HG03095 (cell line): ENCODE results near the gene TARS3.
A peak's percentile ranks its signal among the peaks of the same experiment; 100 is the strongest.
"Not testable (repeated sequence)": the region's sequence is repeated elsewhere in the genome, so short reads cannot be mapped to it uniquely, and the experiment has no call there.

Experiments used
- ATAC-seq: cut with Tn5 transposase; IDR thresholded peaks from one replicate; pipeline ENCODE4 v1.9.1; 2021; ENCODE audit warnings: moderate library complexity; ENCODE audit not compliant: unreplicated experiment

TARS3 gene

GRCh38 chr15:101657171-101657570 is 67.1 kb downstream of the TARS3 start:
- ATAC-seq, result no peak

- ATAC-seq, result not testable (repeated sequence)
Measured at GRCh38 chr15:101654624-101655337, 69.5 kb downstream of the TARS3 start.

- ATAC-seq, result no peak
Measured at GRCh38 chr15:101654171-101654570, 70.1 kb downstream of the TARS3 start.

DNA sequence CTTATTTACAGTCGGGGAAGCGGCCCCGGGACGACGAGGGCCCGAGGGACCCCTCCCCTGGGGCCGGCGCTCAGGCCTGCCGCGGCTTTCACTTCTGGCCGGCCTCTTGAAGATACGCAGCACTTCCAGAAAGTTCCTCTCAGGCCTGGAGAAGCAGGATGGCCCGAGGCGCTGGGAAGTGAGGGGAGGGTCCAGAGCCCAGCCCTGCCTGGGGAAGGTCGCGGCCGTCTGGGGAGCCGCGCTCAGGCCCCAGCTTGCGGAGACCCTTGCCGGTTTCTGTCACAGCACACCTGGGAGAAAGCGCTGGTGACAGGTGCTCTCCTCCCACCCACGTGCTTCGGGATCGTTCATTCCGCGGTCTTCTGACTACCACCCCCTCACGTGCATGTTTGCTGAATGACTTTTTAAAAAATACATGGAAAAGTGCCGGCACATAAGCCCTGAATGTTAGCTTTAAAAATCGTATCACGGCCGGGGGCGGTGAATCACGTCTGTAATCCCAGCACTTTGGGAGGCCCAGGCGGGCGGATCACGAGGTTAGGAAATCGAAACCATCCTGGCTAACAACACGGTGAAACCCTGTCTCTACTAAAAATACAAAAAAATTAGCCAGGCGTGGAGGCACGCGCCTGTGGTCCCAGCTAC is 71.4 kb downstream of the TARS3 start:
- ATAC-seq, result peak; percentile 9

- ATAC-seq, result peak; percentile 91
Measured at GRCh38 chr15:101652098-101652785, 72.0 kb downstream of the TARS3 start, which contains the start of gene TM2D3. Gene TM2D3, minus strand, starts transcription at chr15:101652381. Its CDS starts 20 bp downstream, at chr15:101652361.

DNA sequence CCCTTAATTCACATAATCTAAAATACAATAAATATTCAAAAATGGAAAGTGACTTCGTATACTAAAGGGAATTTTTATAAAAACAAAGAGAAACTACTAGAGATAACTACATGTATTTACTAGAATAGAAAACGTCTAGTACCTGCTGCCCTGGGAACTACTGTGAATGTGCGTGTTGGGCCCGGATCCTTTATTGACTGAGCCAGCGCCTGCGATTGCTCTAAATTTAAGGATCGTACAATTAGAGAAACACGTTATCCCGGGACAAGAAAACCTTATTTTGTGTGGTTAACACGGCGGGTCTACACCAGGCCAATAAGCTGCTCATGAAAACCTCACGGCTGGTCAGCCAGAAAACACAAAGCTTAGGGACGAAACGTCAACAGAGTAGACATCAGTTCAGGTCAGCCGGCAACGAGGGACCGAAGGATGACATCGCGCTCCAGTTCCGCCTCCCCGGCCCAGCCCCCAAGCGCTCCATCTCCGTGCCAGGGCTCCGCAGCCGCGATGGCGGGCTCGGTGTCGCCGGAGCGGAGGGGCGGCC is 72.6 kb downstream of the TARS3 start:
- ATAC-seq, result peak; percentile 44

- ATAC-seq, result no peak
Measured at GRCh38 chr15:101650145-101650544, 74.1 kb downstream of the TARS3 start.

GRCh38 chr15:101648356-101648755 is 75.9 kb downstream of the TARS3 start:
- ATAC-seq, result no peak

GRCh38 chr15:101647251-101647650 is 77.0 kb downstream of the TARS3 start:
- no peak for ATAC-seq

DNA sequence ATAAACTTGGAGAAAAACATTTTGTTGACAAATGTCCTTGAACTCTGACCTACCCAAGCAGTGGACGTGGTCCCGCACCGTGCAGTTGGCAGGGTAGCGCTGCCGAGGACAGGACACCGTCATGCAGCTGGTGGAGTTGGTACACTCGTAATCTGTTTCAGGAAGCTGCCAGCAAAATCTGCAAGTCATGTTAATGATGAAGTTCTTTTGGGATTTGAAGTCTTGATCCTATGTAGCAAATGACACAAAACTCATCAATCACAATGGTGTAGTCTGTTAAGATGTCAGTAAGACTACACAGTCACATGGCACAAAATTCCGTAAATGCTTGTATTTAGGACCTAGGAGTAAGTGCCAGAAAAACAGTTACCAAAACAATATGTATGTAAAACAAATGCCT is 77.6 kb downstream of the TARS3 start:
- no peak for ATAC-seq

DNA sequence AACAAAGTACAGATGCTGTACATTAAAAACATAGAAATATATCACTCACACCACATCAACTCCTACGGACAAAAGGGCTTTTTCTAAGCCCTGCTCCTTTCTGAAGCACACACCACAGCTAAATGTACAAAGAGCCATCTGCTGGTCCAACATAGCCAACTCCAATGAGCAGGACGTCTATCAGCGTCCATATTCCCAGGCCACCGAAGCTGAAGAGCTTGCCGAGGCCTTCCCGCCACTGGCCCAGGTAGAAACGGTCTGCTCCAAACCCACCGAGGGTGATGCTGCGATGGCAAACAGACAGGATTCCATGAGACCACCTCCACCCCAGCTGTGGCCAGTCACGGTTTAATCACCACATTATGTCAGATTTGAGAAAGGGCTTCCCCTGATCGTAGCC is 81.9 kb downstream of the TARS3 start:
- no peak for ATAC-seq

- ATAC-seq, result no peak
Measured at GRCh38 chr15:101641894-101642293, 82.4 kb downstream of the TARS3 start.

- ATAC-seq, result peak; percentile 59
Measured at GRCh38 chr15:101641129-101641764, 83.0 kb downstream of the TARS3 start.

DNA sequence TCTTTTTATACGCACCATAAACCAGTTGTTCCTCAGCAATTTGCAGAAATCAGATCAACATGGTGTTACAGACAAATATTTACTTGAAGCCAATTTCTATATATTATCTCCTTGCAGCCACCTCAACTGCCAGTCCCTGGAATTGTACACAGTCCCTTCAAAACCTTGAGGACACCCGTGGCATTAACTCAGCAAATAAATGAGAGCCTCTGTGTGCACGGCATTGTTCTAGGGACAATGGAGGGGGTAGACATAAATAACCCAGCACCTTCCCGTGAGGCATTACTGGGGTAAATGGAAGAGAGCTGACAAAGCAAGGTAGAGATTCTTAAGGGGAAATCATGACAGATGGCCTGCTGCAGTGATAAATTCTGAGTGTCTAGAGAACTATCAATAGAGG is 84.6 kb downstream of the TARS3 start:
- no peak for ATAC-seq

DNA sequence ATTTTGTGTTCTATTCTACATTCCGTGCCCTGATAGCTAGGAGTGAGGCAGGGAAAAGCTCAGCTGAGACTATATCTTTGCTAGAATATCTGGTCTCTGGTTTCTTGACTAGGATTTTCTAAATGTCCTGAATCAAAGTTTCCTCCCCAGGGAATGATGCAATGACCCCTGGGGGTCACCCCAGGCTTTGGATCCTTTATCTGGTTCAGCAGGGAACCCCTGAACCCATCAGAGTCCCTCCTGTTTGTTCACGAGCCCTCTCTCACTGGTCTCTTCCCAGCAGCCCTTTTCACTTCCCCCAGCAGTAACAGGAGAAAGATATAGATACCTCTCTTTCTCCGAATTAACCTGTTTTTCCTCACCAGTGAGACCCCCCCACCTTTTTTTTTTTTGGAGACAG is 86.4 kb downstream of the TARS3 start:
- no peak for ATAC-seq

DNA sequence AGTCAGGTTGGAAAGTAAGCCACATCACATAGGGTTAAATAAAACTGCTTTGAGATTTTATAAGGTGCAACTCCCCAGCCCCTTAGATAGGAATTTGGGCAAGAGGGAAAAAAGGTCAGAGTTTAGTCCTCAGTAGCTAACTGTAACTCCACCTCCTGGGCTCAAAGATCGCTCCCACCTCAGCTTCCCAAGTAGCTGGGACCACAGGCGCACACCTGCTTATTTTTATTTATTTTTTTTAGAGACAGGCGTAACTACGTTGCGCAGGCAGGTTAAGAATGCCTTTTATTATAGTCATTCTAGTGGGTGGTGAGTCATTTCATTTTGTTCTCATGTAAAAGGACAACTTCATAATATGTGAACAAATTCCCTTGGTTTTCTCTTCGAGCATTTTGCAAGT is 86.8 kb downstream of the TARS3 start:
- no peak for ATAC-seq

DNA sequence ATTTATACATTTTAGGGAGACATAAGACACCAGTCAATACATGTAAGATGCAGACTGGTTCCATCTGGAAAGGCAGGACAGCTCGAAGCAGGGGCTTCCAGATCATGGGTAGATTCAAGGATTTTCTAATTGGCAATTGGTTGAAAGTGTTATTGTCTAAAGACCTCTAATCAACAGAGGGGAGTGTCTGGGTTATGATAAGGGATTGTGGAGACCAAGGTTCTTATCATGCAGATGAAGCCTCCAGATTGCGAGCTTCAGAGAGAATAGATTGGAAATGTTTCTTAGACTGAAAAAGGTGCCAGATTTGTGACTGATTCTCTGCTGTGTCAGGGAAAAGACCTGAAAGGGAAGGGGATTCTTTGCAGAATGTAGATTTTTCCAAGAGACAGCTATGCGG is 87.2 kb downstream of the TARS3 start:
- no peak for ATAC-seq

DNA sequence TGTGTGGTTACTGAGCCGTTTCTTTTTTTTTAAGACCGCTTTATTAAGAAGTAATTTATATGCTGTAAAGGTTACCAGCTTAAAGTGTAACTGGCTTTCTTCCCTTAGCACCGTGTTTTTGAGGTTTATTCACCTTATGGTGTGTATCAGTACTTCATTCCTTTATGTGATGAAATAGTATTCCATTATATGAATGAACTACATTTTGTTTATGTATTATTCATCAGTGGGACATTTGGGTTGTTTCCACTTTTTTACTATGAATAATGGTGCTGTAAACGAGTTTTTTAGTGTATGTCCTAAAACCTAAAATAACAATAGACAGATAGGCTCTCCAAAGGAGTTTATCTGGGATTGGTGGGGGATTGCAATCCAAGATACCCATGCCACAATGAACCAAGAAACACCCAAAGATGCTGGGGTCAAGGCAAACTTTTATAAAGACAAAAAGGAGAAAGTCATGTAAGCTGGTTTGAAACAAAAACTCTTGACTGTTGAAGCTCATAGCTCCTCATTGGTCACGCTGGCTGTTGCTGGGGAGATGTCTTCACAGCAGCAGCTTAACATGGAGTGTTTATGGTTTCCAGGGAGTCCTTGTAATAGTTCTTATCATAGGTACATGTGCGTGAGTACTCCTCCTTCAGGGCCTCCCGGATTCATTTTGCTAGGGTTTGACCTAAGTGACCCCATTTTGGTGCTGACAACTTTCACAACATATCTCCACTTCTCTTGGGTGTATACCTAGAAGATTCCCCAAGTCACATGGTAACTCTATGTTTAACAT is 88.1 kb downstream of the TARS3 start:
- no peak for ATAC-seq

- ATAC-seq, result no peak
Measured at GRCh38 chr15:101633356-101633755, 90.9 kb downstream of the TARS3 start.

DNA sequence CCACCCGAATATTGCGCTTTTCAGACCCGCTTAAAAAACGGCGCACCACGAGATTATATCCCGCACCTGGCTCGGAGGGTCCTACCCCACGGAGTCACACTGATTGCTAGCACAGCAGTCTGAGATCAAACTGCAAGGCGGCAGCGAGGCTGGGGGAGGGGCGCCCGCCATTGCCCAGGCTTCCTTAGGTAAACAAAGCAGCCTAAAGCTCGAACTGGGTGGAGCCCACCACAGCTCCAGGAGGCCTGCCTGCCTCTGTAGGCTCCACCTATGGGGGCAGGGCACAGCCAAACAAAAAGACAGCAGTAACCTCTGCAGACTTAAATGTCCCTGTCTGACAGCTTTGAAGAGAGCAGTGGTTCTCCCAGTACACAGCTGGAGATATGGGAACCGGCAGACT is 97.5 kb downstream of the TARS3 start:
- ATAC-seq, result not testable (repeated sequence)
